ENCODE results near the gene WWOX.
"Not testable (repeated sequence)": the region's sequence is repeated elsewhere in the genome, so short reads cannot be mapped to it uniquely, and the experiment has no call there.

Gene WWOX

GRCh38 chr16:79191933-79192332 is 1092.5 kb downstream of the WWOX start:
- DNase-seq = no peak

GRCh38 chr16:79192904-79193303 is 1093.5 kb downstream of the WWOX start:
- DNase-seq = no peak

- DNase-seq = no peak
These were observed 1094.8 kb downstream of the WWOX start for GRCh38 chr16:79194291-79194690.

- no peak for DNase-seq
These were observed 1096.5 kb downstream of the WWOX start for GRCh38 chr16:79195938-79196337.

GRCh38 chr16:79201436-79201835 is 1102.0 kb downstream of the WWOX start:
- DNase-seq = no peak

- no peak for DNase-seq
These were observed 1103.5 kb downstream of the WWOX start for GRCh38 chr16:79202977-79203376.

GRCh38 chr16:79204486-79204885 is 1105.0 kb downstream of the WWOX start:
- DNase-seq = no peak

- no peak for DNase-seq
These were observed 1107.4 kb downstream of the WWOX start for GRCh38 chr16:79206889-79207288.

- DNase-seq = no peak
These were observed 1109.9 kb downstream of the WWOX start for GRCh38 chr16:79209308-79209707.

- DNase-seq = no peak
These were observed 1111.2 kb downstream of the WWOX start for GRCh38 chr16:79210607-79211006.

GRCh38 chr16:79211586-79211985 is 1112.1 kb downstream of the WWOX start:
- DNase-seq = no peak

GRCh38 chr16:79212114-79212791 is 1112.8 kb downstream of the WWOX start:
- DNase-seq = no peak

GRCh38 chr16:79213214-79213613 is 1113.8 kb downstream of the WWOX start:
- peak; percentile 59 to 69 for DNase-seq

- DNase-seq = no peak
These were observed 1115.8 kb downstream of the WWOX start for GRCh38 chr16:79215289-79215688.

- no peak for DNase-seq
These were observed 1118.0 kb downstream of the WWOX start for GRCh38 chr16:79217375-79218011.

- no peak for DNase-seq
These were observed 1118.9 kb downstream of the WWOX start for GRCh38 chr16:79218351-79218750.

- not testable (repeated sequence) for DNase-seq
These were observed 1126.5 kb downstream of the WWOX start for GRCh38 chr16:79225994-79226393.

- DNase-seq = no peak
These were observed 1129.9 kb downstream of the WWOX start for GRCh38 chr16:79229361-79229760.

GRCh38 chr16:79245700-79246099 is 1146.2 kb downstream of the WWOX start:
- DNase-seq = not testable (repeated sequence)

- no peak for DNase-seq
These were observed 1147.9 kb downstream of the WWOX start for GRCh38 chr16:79247386-79247785.

- no peak for DNase-seq
These were observed 1148.9 kb downstream of the WWOX start for GRCh38 chr16:79248351-79248750.

- DNase-seq = no peak
These were observed 1151.1 kb downstream of the WWOX start for GRCh38 chr16:79250502-79251098.

- DNase-seq = no peak
These were observed 1153.7 kb downstream of the WWOX start for GRCh38 chr16:79253100-79253631.

- no peak for DNase-seq
These were observed 1158.6 kb downstream of the WWOX start for GRCh38 chr16:79257953-79258490.
